NCI-H1694 treated with DMSO at 0.1 percent for 48 hours (cell line): ENCODE data around the gene SLC25A51.
"Not testable (repeated sequence)": the region's sequence is repeated elsewhere in the genome, so short reads cannot be mapped to it uniquely, and the experiment has no call there.

Experiments
- DNase-seq: peaks from one replicate; lab custom pipeline; 2025; lab: John Stamatoyannopoulos, UW

SLC25A51 gene

DNA sequence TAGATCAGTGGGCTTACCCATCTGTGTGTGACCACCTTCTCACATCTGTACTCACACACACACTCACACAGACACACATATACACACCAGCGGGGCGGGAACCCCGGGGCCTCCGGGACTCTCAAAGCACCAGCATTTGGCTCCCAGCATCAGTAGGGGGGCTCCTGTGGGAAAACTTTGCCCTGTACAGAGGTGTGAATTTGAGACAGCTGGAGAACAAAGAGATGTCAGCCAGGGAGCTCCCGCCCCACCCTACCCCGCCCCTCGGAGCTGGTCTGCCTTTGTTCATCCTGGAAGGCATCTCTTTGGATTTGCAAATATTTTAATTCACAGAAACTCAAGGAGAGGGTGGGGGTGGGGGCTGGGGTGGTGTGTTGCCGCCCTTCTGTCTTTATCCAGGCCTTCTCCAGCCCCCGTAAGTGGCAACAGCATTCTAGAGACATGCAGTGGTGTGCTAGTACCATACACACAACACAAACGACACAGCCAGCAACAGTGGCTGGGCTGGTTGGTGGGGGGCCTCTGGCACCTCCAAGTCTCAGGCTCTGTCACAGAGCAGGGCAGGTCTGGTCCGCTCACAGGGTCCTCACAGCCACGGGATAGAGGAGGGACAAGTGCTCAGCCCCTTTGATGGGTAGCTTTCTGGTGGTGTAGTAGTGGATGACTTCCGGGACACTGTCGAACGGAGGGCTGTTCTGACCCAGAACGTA is 15.5 kb upstream of the SLC25A51 start:
- no peak for DNase-seq

DNA sequence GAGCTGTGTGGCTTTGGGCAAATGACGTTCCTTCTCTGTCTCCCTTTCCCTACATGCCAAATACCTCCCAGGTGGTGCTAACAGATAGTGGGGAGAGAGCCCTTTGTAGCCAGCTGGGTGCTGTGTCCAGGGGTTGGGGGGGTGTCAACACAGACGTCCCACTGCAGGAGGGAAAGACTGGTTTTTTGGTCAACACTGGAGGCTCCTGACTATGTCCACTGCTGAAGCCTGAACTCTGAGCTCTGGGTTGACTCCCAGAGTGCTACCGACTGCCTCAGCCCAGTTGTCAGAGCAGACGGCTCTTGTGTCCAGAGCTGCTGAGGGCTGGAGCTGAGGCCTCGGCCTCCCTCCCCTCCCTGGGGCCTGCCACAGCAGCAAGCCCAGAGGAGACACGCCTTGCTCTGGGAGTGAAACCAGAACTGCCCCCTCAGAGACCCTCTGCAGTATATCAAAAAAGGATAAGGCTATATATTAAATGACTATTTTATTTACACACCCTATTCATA is 14.8 kb upstream of the SLC25A51 start:
- no peak for DNase-seq

- DNase-seq: no peak
Observed at GRCh38 chr9:37917801-37918664, 14.1 kb upstream of the SLC25A51 start.

DNA sequence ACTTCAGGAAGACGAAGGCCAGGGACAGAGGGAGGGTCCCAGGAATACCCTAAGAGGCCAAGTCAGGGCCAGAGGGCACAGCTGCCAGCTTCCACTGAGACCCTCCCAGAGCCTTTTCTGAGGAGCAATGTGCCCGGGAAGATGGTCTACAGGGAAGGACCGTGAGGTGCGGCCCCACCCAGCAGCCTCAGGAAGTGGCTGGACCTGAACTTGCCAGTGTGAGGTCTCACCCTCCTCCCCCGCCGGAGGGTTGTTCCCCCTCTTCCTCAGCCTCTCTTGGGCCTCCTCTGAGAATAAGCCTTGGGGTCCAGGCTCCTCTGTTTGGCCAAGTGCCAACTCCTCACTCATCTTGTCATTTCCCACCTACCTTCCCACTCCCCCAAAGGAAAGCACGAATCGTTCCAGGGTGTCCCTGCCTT is 13.4 kb upstream of the SLC25A51 start:
- no peak for DNase-seq

DNA sequence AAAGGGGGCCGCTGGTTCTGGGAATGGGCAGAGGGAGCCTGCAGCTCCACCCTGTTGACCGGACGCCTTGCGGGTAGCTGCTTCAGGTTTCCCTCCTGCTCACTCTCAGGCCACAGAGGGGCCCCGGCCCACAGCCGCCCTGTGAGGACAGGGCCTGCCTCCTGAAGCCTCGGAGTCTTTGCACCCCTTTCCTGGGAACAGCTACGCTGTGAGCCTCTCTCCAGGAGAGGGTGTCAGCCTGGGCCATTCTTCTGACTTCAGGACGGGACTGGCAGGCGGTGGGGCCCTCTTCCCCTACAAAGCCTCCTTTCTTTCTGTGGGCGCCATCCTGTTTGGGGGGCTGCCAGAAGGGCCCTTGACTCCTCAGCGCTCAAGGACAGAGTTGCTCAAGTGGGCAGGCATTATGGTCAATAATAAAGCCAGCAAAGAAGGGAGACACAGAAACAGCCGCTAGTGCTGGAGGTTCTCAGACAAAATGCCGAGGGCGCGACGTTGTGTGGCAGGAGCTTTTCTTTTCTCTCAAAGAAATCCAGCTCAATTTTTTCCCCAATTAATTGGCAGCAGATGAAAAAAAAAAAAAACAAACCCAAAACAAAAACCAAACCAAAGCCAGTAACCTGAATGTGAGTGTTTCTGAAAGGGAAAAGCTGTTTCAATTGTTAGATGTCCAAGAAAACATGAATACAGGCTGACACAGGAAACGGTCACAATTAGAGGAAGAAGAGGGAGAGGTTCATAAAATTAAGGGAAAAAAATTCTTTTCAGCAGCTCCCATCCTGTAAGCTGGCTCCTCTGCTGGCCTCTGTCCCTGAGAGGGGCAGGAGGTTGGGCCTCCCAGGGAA is 12.8 kb upstream of the SLC25A51 start:
- DNase-seq: no peak

DNA sequence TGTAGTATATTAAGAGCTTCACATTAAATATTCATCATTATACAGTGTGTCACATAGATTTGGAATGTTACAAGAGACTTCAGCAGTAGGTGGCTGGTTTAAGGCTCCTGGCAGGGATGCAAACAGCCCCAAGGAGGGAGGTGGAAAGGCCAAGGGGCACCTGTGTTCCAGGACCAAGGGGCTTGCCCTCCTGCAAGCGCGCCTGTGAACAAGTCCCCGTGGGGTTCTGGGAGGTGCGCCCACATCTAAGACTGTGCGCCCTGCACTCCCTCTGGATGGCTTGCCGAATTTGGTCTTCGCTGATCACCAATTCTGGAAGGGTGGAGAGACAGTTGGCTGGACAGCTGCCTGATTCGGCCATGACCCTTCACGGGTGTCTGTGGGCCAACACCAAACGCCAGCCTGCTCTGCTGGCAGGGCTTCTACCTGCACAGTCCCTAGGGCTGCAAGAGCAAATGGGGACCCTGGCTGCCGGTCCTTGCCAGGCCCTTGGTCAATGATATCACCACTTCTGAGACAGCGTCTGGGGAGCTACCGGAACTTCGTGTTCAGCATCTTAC is 12.1 kb upstream of the SLC25A51 start:
- no peak for DNase-seq

DNA sequence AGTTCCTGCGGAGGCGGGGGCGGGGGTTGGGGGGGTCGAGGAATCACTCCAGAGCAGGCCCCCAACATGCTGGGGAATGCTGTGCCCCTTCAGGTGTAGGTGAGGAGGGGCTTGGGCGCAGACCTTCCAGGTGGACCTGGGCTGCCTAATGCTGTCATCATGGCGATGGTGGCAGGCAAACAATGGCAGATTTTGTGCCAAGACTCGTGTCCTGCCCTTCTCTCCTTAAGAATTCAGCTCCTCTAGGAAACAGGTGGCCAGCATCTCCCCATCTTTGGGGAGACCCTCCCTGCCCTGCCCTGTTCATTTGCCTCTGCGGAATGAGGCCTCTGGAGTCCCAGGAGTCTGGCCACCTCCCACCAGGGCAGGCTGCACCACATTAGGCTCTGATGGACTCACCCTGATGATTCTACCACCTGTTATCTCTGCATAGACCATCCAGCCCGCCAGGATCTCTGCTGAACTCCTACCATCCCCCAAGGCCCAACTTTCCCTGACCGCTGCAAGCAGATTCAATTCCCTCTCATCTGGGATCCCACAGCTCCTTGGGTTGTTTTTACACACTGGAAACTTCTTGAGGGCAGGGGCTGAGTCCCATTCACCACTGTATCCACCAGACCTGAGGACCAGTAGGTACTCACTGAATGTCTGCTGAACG is 10.9 kb upstream of the SLC25A51 start:
- DNase-seq: no peak

DNA sequence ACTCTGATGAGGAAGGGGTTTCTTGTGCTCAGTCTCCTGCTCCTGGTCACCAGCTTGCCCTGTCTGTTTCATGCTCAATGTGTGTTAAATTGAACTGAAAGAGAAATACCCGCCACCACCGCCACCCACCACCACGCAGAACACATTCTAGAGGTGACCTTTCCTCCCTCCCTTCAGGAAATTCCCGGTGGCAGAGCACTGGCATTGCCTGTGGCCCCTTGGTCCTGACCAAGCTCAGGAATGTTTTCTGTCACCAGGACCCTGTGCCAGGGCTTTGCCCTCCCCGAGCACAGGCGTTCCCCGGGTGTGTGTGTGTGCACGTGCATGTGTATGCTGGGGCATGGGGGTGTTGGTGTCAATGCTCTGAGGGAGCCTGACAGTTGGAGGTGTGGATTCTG is 10.2 kb upstream of the SLC25A51 start:
- no peak for DNase-seq

GRCh38 chr9:37913480-37914153 is 9.7 kb upstream of the SLC25A51 start:
- DNase-seq: peak; percentile 82

- no peak for DNase-seq
Observed at GRCh38 chr9:37911271-37911681, 7.3 kb upstream of the SLC25A51 start.

GRCh38 chr9:37910271-37910670 is 6.3 kb upstream of the SLC25A51 start:
- no peak for DNase-seq

- DNase-seq: not testable (repeated sequence)
Observed at GRCh38 chr9:37909836-37910235, 5.9 kb upstream of the SLC25A51 start.

DNA sequence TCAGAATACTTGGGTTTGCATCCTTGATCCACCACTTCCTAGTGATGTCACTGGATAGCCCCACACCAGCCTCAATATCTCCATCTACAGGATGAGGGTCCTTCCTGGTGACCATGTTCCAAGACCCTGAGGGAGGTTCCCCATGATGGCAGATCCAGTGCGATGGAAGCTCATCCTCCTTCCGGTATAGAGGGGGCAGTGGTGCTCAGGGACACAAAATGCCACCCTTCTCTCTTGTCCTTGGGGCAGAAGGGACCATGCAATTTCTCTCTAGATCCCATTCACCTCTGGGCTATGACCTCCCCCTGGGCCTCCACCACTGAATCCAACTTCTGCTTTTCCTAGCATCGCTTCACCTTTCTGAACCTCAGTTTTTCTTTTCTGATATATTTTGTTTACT is 5.4 kb upstream of the SLC25A51 start:
- DNase-seq: no peak

DNA sequence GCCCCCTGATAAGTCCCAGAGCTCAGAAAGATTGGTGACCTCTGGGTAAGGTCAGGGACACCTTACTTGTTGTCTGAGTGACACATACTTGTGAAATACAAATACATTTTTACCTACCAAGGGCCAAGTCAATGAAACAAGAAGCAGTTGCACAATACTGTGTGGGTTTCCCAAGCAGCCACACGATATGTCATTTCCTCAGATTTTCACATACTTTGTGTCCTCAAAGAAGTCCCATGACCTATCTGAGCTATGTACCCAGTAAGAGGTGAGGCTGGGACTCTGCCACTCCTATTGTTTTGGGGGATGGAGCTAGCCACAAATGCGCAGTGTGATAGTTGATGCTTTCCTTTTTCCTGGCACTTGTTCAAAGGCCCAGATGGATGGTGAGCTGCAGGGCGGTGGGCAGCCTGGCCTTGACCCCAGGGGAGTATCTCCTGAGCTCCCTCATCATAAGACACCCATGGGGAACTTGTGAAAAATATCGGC is 4.8 kb upstream of the SLC25A51 start:
- no peak for DNase-seq

- DNase-seq: no peak
Observed at GRCh38 chr9:37908283-37908682, 4.4 kb upstream of the SLC25A51 start.

GRCh38 chr9:37906312-37907239 is 2.6 kb upstream of the SLC25A51 start:
- no peak for DNase-seq

DNA sequence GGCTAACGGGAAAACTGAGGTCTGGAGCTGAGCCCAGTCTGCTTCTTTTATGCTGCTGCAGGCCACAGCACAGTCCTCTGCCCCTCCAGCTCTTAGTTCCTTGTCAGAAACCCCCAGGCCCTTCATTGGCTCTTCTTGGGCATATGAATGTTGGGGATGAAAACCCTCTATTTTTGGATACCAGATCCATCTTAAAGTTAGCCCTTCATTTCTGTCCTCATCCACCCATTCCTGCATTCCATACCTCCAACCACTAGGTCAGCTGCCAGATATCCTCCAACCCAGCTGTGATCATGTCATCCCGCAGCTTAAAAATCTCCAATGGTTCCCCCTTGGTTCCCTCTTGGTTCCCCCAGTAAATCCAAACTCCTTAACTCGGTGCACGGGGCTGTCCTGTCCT is 1.8 kb upstream of the SLC25A51 start:
- DNase-seq: no peak

DNA sequence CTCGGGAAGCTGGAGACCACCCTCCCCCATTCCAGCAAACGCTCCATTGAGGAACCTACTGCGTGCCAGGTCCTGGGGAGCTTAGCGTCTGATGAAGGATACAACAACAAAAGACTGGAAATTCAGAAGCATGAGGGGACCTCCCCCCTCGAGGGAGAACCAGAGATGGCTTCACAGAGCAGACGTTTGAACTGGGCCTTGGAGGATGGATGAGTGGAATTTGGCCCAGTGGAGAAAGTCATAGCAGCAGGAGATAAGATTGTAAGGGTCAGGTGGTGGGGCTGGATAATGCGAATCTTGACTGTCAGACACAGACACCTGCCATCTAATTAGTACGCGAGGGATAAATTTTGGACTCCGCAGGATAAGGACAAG is 1.2 kb upstream of the SLC25A51 start:
- no peak for DNase-seq

GRCh38 chr9:37904445-37905130 is 661 bp upstream of the SLC25A51 start:
- DNase-seq: no peak
